Tibial artery (tissue), 4 donors: ENCODE measurements around the gene FBH1.
"Not testable (repeated sequence)": the region's sequence is repeated elsewhere in the genome, so short reads cannot be mapped to it uniquely, and the experiment has no call there.

ENCODE experiments used
- DNase-seq, 2 donors: peaks; one replicate each; pipeline ENCODE4 v3.0.0-alpha.2; 2019
- H3K27ac ChIP-seq, 2 donors: fragments of 200-600 bp; sonication (generic) in 1 of 2; 1 replicate in 1 of 2; 2 replicates in 1 of 2; pipeline ENCODE4 v1.5.1; 2018 to 2019; ENCODE audit warnings: mild to moderate bottlenecking in 1 of 2
- H3K27me3 ChIP-seq, 2 donors: fragments of 200-600 bp; sonication (generic) in 1 of 2; one replicate each; pipeline versions ENCODE4 v1.5.1 to v1.6.0; 2016 to 2019
- H3K36me3 ChIP-seq, 3 donors: fragments of 200-600 bp; sonication (generic) in 2 of 3; one replicate each; pipeline ENCODE4 v1.5.1; 2016 to 2019; ENCODE audit warnings: mild to moderate bottlenecking in 2 of 3
- H3K4me1 ChIP-seq, 4 donors: fragments of 200-600 bp; sonication (generic) in 2 of 4; 1 replicate in 3 of 4; 2 replicates in 1 of 4; pipeline ENCODE4 v1.5.1; 2016 to 2019
- H3K4me3 ChIP-seq, 2 donors: fragments of 200-600 bp; sonication (generic) in 1 of 2; 1 replicate in 1 of 2; 2 replicates in 1 of 2; pipeline ENCODE4 v1.5.1; 2018 to 2019; ENCODE audit warnings: mild to moderate bottlenecking in 2 of 2
- H3K9me3 ChIP-seq, 3 donors: fragments of 200-600 bp; sonication (generic) in 1 of 3; one replicate each; pipeline ENCODE4 v1.5.1; 2016 to 2019
- CTCF ChIP-seq, 2 experiments: fragments of 200-600 bp in 1 of 2; fragments of 450-650 bp in 1 of 2; IDR thresholded peaks; one replicate each; pipeline ENCODE4 v1.5.1; 2017 to 2019; ENCODE audit warnings: antibody characterized with exemption in 2 of 2, mild to moderate bottlenecking in 1 of 2, moderate library complexity in 1 of 2
- intact Hi-C: fragments of 100-400 bp; cut with DNase I; formaldehyde crosslinking; loops from one replicate; pipeline ENCODE4 v1.15.0; 2023; ENCODE audit warnings: low total_unique reads

FBH1 gene

DNA sequence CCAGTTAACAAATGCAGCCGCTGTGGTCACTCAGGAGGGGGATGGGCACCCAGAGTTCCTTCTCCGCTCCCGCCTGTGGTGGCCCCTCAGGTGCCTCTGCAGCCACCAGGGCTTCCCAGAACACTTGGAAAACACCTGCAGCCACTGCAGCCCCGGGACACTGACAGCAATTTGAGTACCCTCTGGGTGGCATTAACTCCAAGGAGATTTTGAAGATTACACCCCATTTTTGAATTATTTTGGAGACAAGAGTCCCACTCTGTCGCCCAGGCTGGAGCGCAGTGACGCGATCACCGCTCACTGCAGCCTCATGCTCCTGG is 55.1 kb downstream of the FBH1 start:
- Histone ChIP-seq H3K4me3 (peak overlapping the region; percentile 37 to 39), H3K9me3 (no peaks in the 10 kb centered on the region), H3K27me3 (no peaks in the 10 kb centered on the region), H3K4me1 (peaks cover 0 to 59% (median 35%) of the 10 kb centered on the region in 4 donors), H3K36me3 (no peaks in the 10 kb centered on the region), H3K27ac (peak overlapping the region; percentile 82 to 89)
- DNase-seq = no peak
- TF ChIP-seq CTCF (IDR thresholded peaks at IDR 0.05) = no peak
- intact Hi-C loops = no loop called here

GRCh38 chr10:5945561-5946418 is 55.7 kb downstream of the FBH1 start:
- intact Hi-C loops = no loop called here
- H3K36me3 ChIP-seq = no peaks in the 10 kb centered on the region
- no peaks in the 10 kb centered on the region for H3K27me3 ChIP-seq
- H3K4me3 ChIP-seq = peak overlapping the region; percentile 37 to 39
- H3K27ac ChIP-seq = peak overlapping the region; percentile 82 to 89
- H3K4me1 ChIP-seq = peaks cover 0 to 64% (median 38%) of the 10 kb centered on the region in 4 donors
- DNase-seq = peak; percentile 72 to 84
- H3K9me3 ChIP-seq = no peaks in the 10 kb centered on the region
- TF ChIP-seq CTCF (IDR thresholded peaks at IDR 0.05) = no peak

DNA sequence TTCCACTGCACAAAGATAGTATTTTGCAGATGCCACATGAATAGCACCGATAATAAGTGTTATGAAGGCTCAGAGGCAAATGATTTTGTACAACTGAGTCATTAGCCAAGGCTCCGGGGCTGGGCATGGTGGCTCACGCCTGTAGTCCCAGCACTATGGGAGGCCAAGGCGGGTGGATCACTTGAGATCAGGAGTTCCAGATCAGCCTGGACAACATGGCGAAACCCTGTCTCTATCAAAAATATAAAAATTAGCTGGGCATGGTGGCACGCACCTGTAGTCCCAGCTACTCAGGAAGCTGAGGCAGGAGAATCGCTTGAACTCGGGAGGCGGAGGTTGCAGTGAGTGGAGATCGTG is 56.4 kb downstream of the FBH1 start:
- H3K4me1 ChIP-seq = peaks cover 0 to 66% (median 38%) of the 10 kb centered on the region in 4 donors
- H3K9me3 ChIP-seq, intact Hi-C loops, H3K4me3 ChIP-seq, H3K27me3 ChIP-seq, DNase-seq, H3K36me3 ChIP-seq: not testable (repeated sequence)
- peak overlapping the region; percentile 82 to 89 for H3K27ac ChIP-seq

DNA sequence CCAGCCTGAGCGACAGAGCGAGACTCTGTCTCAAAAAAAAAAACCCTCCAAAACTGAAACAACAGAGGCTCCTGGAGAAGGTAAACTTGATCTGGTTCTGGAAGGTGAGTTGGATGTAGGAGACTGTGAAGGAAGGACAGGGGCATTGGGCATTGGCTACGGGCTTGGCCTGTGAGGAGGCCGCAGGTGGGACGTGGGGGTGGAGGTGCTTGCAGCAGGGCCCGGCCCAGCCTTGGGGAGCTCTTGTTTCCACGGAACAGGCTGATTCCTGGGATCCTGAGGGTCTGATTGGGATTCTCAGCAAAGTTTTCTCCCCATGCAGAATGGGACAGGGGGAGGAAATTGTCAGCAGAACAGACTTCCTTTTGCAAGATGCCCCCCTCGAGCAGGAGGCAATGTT is 56.7 kb downstream of the FBH1 start:
- no peaks in the 10 kb centered on the region for H3K36me3 ChIP-seq
- no peak for DNase-seq
- H3K4me3 ChIP-seq = no peak overlapping the region
- intact Hi-C loops = no loop called here
- no peaks in the 10 kb centered on the region for H3K27me3 ChIP-seq
- peak overlapping the region in 1 of 2 donors; percentile 82 for H3K27ac ChIP-seq
- no peaks in the 10 kb centered on the region for H3K9me3 ChIP-seq
- TF ChIP-seq CTCF (IDR thresholded peaks at IDR 0.05) = no peak
- H3K4me1 ChIP-seq = peaks cover 0 to 68% (median 37%) of the 10 kb centered on the region in 4 donors

GRCh38 chr10:5947471-5948207 is 57.6 kb downstream of the FBH1 start:
- H3K4me3 ChIP-seq = no peak overlapping the region
- H3K36me3 ChIP-seq = no peaks in the 10 kb centered on the region
- H3K27me3 ChIP-seq = no peaks in the 10 kb centered on the region
- no peaks in the 10 kb centered on the region for H3K9me3 ChIP-seq
- H3K27ac ChIP-seq = no peak overlapping the region
- no peak for TF ChIP-seq CTCF (IDR thresholded peaks at IDR 0.05)
- peaks cover 0 to 61% (median 34%) of the 10 kb centered on the region in 4 donors for H3K4me1 ChIP-seq
- DNase-seq = no peak
- intact Hi-C loops = no loop called here

GRCh38 chr10:5948208-5948585 is 58.2 kb downstream of the FBH1 start:
- Histone ChIP-seq H3K4me3 (no peak overlapping the region), H3K36me3 (no peaks in the 10 kb centered on the region), H3K9me3 (no peaks in the 10 kb centered on the region), H3K27me3 (no peaks in the 10 kb centered on the region), H3K27ac (no peak overlapping the region), H3K4me1 (peaks cover 0 to 55% (median 33%) of the 10 kb centered on the region in 4 donors)
- no peak for DNase-seq
- TF ChIP-seq CTCF (IDR thresholded peaks at IDR 0.05) = no peak
- intact Hi-C loops = no loop called here
